K562 (cell line): ENCODE data around the gene PPM1H. TPM values are rescaled to one million over a fixed set of nuclear protein-coding genes. Genes with fewer than 3 reads are reported as not detected.

Experiments
- ATF7 ChIP-seq: fragments of 450-650 bp; IDR thresholded peaks from 2 replicates; pipeline ENCODE4 v1.7.1; 2014; ENCODE audit warnings: mild to moderate bottlenecking, moderate library complexity
- CBX3 ChIP-seq, 2 experiments: IDR thresholded peaks; 1 replicate in 1 of 2; 2 replicates in 1 of 2; pipeline ENCODE4 v1.6.1; 2012; ENCODE audit warnings: inconsistent platforms in 2 of 2, low read length in 2 of 2, borderline replicate concordance in 1 of 2, control low read depth in 1 of 2
- CEBPG ChIP-seq, 3 experiments: fragments of 200-800 bp in 1 of 3; sonication (Bioruptor generic) in 1 of 3; sonication (generic) in 1 of 3; formaldehyde crosslinking in 1 of 3; IDR thresholded peaks in 2 of 3; conservative IDR thresholded peaks in 1 of 3; 2 replicates each; pipeline versions ENCODE4 v1.6.1 to v1.8.0; 2016 to 2022; ENCODE audit warnings: missing compliant biosample characterization in 2 of 3, missing genetic modification characterization in 2 of 3, mild to moderate bottlenecking in 1 of 3, missing genetic modification reagents in 1 of 3
- GATAD2A ChIP-seq: fragments of 450-650 bp; IDR thresholded peaks from 2 replicates; pipeline ENCODE4 v1.6.1; 2017
- HLTF ChIP-seq: fragments of 450-650 bp; IDR thresholded peaks from 2 replicates; pipeline ENCODE4 v1.6.1; 2016
- KHSRP ChIP-seq: fragments of 450-650 bp; IDR thresholded peaks from 2 replicates; pipeline ENCODE4 v1.6.1; 2017
- MAFG ChIP-seq: fragments of 450-650 bp; conservative IDR thresholded peaks from 2 replicates; pipeline ENCODE4 v1.6.1; 2016; ENCODE audit warnings: missing genetic modification characterization, missing compliant biosample characterization
- NFXL1 ChIP-seq: fragments of 450-650 bp; formaldehyde crosslinking; IDR thresholded peaks from 2 replicates; pipeline ENCODE4 v1.4.0; 2021; ENCODE audit warnings: mild to moderate bottlenecking
- PHB ChIP-seq: fragments of 250-450 bp; sonication (Bioruptor Pico); IDR thresholded peaks from 2 replicates; pipeline ENCODE4 v1.5.0; 2021
- RHOXF2B ChIP-seq: fragments of 250-450 bp; sonication (Bioruptor Pico); conservative IDR thresholded peaks from 2 replicates; pipeline ENCODE4 v1.5.1; 2021
- SIX5 ChIP-seq, 2 experiments: IDR thresholded peaks; 2 replicates each; pipeline ENCODE4 v1.6.1; 2011; ENCODE audit warnings: low read length in 2 of 2, borderline replicate concordance in 1 of 2, low read depth in 1 of 2, mild to moderate bottlenecking in 1 of 2, moderate library complexity in 1 of 2; ENCODE audit not compliant: insufficient read depth in 1 of 2
- SMAD4 ChIP-seq: fragments of 250-450 bp; sonication (Bioruptor Pico); conservative IDR thresholded peaks from 2 replicates; pipeline ENCODE4 v1.8.0; 2021; ENCODE audit warnings: inconsistent platforms, mild to moderate bottlenecking, moderate library complexity
- SOX6 ChIP-seq: fragments of 450-650 bp; IDR thresholded peaks from 2 replicates; pipeline ENCODE4 v1.6.1; 2014; ENCODE audit warnings: mild to moderate bottlenecking
- SRSF1 ChIP-seq: fragments of 200-400 bp; formaldehyde crosslinking; IDR thresholded peaks from 2 replicates; pipeline ENCODE4 v1.6.1; 2017; ENCODE audit warnings: mild to moderate bottlenecking, low read depth, low read length, moderate library complexity
- STAT5A ChIP-seq: IDR thresholded peaks from 2 replicates; pipeline ENCODE4 v1.6.1; 2012; ENCODE audit warnings: low read length, inconsistent platforms, borderline replicate concordance
- polyA plus RNA-seq, 8 experiments: library from polyadenylated mRNA; depleted of rRNA in 4 of 8; stranded (reverse) in 5 of 8; unstranded in 3 of 8; fragments of >200 nt; fragmentation: Nextera tagmentation in 2 of 8; fragmentation: Illumina TruSeq in 1 of 8; extraction: Ambion mirVana in 2 of 8; extraction: Trizol in 1 of 8; gene quantifications; 2 replicates each; pipeline versions ENCODE4 v1.2.1 to v1.2.3, GENCODE V29; 2011 to 2014; ENCODE audit warnings: inconsistent platforms in 1 of 8, missing spikeins in 1 of 8
- total RNA-seq, 7 experiments: library from RNA; depleted of rRNA in 6 of 7; stranded (reverse); fragments of >200 nt in 6 of 7; fragmentation: Illumina TruSeq in 2 of 7; extraction: Trizol in 2 of 7; gene quantifications; 2 replicates each; pipeline versions ENCODE4 v1.2.1 to v1.2.3, GENCODE V29; 2011 to 2021; ENCODE audit warnings: low replicate concordance in 1 of 7
- TF ChIP-seq, protein P1 (sequence below): sonication (generic); formaldehyde crosslinking; IDR thresholded peaks from 2 replicates; pipeline ENCODE4 v1.8.0; 2022; ENCODE audit warnings: missing genetic modification reagents, mild to moderate bottlenecking, moderate library complexity, borderline replicate concordance
- TF ChIP-seq, protein P2 (sequence below): fragments of 450-650 bp; IDR thresholded peaks from 2 replicates; pipeline ENCODE4 v1.6.1; 2016; ENCODE audit warnings: low read depth, mild to moderate bottlenecking, moderate library complexity
- TF ChIP-seq, protein P3 (sequence below), 2 experiments: fragments of 450-650 bp; IDR thresholded peaks; 2 replicates each; pipeline ENCODE4 v1.6.1; 2018; ENCODE audit warnings: mild to moderate bottlenecking in 2 of 2, low read depth in 1 of 2; ENCODE audit not compliant: partially characterized antibody in 2 of 2
- TF ChIP-seq, protein P4 (sequence below): fragments of 450-650 bp; IDR thresholded peaks from 2 replicates; pipeline ENCODE4 v1.6.1; 2016

The PPM1H gene
- total and polyA plus RNA-seq, 9 of the 15 experiments (the other 6 are each of a cell fraction or from before 2014, with no cell fraction given): 5.3 to 29.3 (median 11.3) TPM

DNA sequence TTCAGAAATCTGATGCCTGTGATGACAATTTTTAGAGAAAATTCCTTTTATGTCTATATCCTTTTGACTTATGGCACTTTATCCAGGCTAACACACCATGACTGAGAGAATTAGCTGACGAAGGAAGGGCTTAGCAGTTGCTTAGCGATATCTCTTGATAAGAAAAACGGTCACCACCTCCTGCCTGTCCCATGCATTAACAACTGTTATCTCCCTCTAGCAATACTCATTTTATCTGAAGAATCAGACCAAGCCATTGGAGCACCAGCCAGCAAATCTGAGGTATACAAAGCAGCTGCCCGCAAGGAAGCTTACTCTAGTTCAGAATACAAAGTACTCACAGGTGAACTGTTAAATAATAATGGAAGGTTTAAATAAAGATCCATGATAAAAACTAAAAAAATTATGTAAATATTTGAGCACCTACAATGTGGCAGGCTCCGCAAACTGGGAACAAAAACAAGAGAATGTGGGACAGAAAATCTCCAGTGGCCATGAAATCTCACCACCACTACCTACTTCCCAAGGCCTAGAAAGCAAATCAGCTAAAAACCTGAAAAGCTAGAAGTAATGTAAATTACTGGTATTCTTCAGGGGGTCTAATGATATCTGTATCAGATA, 24.3 kb downstream of the PPM1H start (continued):
- TF ChIP-seq, protein P1, sequence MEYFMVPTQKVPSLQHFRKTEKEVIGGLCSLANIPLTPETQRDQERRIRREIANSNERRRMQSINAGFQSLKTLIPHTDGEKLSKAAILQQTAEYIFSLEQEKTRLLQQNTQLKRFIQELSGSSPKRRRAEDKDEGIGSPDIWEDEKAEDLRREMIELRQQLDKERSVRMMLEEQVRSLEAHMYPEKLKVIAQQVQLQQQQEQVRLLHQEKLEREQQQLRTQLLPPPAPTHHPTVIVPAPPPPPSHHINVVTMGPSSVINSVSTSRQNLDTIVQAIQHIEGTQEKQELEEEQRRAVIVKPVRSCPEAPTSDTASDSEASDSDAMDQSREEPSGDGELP: no peak
- TF ChIP-seq CBX3 (IDR thresholded peaks at IDR 0.05; ENCODE audit: borderline replicate concordance in 1 of 2, low read length in 2 of 2) (0 out of 3 replicates have a peak, but pooled peaks of 1 of the 2 experiments have one; percentile 20), SRSF1 (no peak), GATAD2A (no peak), SMAD4 (CRISPR knock-in tag) (peak; percentile 70), HLTF (no peak), SIX5 (IDR thresholded peaks at IDR 0.05; ENCODE audit: borderline replicate concordance in 1 of 2, insufficient read depth in 1 of 2, low read depth in 1 of 2, low read length in 2 of 2) (no peak), PHB (no peak), CEBPG (CRISPR knock-in tag; IDR thresholded peaks at IDR 0.05) (no peak), CEBPG (tag; conservative IDR thresholded peaks at IDR 0.05 in 1 of 2, IDR thresholded peaks at IDR 0.05 in 1 of 2) (no peak), RHOXF2B (CRISPR knock-in tag) (no peak), STAT5A (peak; percentile 93), ATF7 (peak; percentile 71), NFXL1 (CRISPR knock-in tag) (no peak), KHSRP (peak; percentile 63; the same call in 1 of the 2 replicates), SOX6 (peak; percentile 96), MAFG (tag) (peak; percentile 59)
- TF ChIP-seq, protein P2, sequence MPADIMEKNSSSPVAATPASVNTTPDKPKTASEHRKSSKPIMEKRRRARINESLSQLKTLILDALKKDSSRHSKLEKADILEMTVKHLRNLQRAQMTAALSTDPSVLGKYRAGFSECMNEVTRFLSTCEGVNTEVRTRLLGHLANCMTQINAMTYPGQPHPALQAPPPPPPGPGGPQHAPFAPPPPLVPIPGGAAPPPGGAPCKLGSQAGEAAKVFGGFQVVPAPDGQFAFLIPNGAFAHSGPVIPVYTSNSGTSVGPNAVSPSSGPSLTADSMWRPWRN: peak; percentile 90
- TF ChIP-seq, protein P3, sequence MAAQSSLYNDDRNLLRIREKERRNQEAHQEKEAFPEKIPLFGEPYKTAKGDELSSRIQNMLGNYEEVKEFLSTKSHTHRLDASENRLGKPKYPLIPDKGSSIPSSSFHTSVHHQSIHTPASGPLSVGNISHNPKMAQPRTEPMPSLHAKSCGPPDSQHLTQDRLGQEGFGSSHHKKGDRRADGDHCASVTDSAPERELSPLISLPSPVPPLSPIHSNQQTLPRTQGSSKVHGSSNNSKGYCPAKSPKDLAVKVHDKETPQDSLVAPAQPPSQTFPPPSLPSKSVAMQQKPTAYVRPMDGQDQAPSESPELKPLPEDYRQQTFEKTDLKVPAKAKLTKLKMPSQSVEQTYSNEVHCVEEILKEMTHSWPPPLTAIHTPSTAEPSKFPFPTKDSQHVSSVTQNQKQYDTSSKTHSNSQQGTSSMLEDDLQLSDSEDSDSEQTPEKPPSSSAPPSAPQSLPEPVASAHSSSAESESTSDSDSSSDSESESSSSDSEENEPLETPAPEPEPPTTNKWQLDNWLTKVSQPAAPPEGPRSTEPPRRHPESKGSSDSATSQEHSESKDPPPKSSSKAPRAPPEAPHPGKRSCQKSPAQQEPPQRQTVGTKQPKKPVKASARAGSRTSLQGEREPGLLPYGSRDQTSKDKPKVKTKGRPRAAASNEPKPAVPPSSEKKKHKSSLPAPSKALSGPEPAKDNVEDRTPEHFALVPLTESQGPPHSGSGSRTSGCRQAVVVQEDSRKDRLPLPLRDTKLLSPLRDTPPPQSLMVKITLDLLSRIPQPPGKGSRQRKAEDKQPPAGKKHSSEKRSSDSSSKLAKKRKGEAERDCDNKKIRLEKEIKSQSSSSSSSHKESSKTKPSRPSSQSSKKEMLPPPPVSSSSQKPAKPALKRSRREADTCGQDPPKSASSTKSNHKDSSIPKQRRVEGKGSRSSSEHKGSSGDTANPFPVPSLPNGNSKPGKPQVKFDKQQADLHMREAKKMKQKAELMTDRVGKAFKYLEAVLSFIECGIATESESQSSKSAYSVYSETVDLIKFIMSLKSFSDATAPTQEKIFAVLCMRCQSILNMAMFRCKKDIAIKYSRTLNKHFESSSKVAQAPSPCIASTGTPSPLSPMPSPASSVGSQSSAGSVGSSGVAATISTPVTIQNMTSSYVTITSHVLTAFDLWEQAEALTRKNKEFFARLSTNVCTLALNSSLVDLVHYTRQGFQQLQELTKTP (IDR thresholded peaks at IDR 0.05; ENCODE audit: low read depth in 1 of 2, partially characterized antibody in 2 of 2): peak in 1 of 2 experiments; percentile 84
- TF ChIP-seq, protein P4, sequence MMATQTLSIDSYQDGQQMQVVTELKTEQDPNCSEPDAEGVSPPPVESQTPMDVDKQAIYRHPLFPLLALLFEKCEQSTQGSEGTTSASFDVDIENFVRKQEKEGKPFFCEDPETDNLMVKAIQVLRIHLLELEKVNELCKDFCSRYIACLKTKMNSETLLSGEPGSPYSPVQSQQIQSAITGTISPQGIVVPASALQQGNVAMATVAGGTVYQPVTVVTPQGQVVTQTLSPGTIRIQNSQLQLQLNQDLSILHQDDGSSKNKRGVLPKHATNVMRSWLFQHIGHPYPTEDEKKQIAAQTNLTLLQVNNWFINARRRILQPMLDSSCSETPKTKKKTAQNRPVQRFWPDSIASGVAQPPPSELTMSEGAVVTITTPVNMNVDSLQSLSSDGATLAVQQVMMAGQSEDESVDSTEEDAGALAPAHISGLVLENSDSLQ: peak; percentile 79
